ENCODE measurements around the gene CYB5A.
A peak's percentile ranks its signal among the peaks of the same experiment; 100 is the strongest.

Gene CYB5A

DNA sequence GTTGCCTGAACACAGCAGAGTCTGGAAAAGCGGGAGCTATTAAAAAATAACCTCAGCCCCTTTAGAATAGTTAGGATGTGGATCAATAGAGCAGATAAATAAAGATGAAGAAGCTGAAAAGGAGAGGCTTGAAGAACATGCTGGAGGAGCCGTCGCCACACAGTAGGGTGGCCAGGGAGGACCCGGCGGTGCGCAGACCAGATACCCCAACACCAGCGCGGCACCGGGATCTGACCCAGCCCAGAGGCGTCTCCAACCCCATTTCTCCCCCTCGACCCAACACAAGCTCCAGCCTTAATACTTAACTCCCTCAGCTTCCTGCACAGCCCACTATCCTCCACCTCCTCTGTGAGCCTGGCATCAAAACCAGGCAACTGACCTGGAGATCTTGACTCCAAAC, 16.0 kb downstream of the CYB5A start:
- no peak for DNase-seq

- DNase-seq, result no peak
Observed at GRCh38 chr18:74274700-74275099, 17.1 kb downstream of the CYB5A start.

GRCh38 chr18:74273394-74273793, 18.4 kb downstream of the CYB5A start:
- DNase-seq, result no peak

DNA sequence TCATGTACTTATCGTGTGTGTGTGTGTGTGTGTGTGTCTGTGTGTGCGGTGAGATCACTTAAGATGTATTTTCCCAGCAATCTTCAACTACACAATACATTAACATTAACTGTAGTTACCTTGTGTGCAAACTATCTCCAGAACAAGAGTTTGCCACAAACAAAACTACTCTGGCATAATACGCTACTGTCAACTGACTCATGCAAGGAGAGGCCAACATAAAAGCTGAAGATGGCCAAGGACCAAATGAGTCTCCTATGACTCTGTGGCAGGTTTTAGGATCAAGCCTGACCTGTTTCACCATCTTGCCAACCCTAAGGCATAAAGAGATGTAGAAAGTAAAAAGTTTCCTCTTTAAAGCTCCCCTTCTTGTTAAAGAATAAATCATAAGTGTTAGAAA, 20.1 kb downstream of the CYB5A start:
- DNase-seq, result no peak

DNA sequence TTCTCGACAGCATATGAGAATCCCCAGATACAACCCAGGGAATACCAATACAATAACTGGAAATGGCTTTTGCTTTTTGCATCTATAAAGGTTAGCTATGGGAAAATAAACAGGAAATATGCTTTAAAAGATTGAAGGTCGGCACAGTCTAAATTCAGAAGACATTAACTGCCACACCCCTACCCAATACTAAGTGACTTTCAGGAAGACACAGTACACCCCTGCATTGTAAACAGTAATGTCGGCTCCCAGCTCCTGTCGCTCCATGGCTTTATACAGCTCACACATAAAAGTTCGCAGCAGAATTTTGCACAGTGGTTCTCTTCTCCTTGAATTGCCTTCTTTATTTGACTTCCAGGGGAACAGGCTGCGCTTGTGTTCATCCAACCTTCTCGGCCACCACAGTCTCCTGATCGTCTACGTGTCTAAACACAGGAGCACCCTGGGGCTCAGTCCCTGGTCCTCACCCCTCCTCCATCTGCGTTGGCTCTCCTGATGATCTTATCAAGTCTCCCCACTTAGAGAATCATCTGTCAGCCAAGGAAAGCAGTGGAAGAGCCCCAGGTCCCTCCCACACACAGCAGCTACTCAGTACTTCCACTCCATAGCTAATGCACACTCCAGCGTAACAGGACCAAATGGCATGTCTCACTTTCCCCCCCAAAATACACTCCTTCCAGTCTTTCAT, 22.7 kb downstream of the CYB5A start:
- no peak for DNase-seq

GRCh38 chr18:74268175-74268574, 23.6 kb downstream of the CYB5A start:
- no peak for DNase-seq

DNA sequence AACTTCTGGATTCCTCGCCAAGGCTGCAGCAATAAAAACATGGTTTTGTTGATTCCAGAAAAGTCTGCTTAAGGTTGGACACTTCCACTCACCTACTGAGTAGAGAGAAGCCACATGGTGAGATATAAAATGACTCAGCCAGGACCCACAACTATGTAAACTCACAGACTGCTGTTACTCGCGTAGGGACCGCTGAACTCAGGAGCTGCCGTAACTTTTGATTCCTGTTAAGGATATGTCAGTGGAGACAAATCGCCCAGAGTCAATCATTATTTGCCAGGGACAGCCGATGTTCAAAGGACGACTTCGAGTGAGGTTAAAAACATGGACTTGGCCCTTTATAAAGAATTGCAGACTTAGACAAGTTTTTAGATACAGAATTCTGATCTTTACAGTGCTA, 25.6 kb downstream of the CYB5A start:
- no peak for DNase-seq

- no peak for DNase-seq
Observed at GRCh38 chr18:74265546-74266098, 26.1 kb downstream of the CYB5A start.

DNA sequence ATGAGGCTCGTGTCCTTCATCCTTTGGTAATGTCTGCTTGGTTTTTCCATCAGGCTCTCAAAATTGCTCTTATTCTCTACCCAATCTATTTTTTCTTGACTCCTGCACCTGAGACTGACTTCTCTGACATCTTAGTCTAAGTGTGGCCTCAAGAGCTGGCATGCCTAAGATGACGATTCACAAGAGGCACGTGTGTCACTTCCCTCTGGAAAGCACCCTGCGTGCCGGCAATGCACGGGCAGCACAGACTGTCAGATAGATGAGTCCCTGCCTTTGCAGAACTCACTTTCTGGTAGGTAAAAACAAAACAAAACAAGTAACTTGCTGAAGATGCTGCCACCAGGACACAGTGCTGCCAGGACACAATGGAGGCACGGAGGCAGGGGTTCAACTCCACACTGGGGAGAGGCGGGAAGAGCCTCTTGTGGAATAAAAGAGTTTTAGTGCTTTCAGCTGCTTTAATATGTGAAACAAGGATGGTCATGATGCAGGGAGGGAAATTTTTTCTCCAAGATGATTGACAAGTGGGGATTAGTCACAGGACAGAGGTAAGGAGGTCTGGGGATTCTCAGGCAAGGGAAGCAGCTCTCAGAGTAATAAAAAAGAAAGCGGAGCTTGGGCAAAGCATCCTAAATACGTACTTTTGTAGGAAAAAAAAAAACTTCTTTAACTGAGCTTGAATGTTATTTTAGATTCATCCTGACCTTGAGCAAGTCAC, 27.3 kb downstream of the CYB5A start:
- peak in 1 of 2 donors; percentile 15 for DNase-seq

- DNase-seq, result no peak
Observed at GRCh38 chr18:74261053-74261713, 30.6 kb downstream of the CYB5A start.

- DNase-seq, result no peak
Observed at GRCh38 chr18:74259347-74259746, 32.4 kb downstream of the CYB5A start.

DNA sequence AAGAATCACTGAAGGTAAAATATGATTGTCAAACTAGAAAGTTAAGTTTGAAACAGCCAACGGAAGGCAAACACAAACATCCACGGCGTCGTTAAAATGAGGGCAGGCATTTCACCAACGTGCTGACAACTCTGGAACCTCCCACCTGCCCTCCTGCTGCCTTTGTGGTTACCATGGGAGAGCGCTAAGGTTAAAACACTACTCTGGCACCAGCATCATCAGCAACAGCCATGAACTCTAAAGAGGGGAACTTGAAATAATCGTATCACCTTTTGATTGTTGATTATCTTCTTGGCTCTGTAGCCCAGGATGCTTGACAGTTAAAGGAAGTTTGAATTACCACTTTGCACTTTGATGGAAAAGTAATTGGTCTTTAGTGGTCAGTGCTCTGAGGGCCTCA, 34.7 kb downstream of the CYB5A start:
- no peak for DNase-seq

GRCh38 chr18:74256190-74256589, 35.6 kb downstream of the CYB5A start:
- no peak for DNase-seq

GRCh38 chr18:74255131-74255616, 36.6 kb downstream of the CYB5A start:
- DNase-seq, result no peak

- DNase-seq, result no peak
Observed at GRCh38 chr18:74252039-74252395, 39.7 kb downstream of the CYB5A start.

DNA sequence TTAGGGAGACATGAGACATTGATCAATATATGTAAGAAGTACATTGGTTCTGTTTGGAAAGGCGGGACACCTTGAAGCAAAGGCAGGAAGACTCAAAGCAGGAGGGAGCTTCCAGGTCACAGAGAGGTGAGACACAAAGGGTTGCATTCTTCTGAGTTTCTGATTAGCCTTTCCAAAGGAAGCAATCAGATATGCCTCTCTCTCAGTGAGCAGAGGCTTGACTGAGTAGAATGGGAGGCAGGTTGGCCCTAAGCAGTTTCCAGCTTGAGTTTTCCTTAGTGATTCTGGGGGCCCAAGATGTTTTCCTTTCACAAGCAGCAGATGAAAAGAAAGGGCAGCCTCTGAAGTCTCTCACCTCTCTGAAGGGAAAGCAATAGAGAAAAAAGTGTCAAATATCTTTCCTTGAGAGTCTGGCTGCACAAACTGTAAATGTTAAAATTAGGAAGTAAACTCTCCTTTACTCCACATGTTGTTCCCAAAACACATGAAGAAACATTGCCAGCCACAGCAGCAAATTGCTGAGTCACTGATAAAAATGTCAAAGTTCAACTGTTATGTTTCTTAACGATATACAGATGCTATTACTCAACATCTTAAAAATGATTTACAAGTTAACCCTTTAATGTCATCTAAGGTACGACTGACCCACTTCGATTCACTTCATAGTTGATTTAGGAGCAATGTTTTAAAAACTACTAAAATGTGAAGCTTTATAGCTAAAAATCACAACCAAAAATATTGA, 40.3 kb downstream of the CYB5A start:
- DNase-seq, result peak in 1 of 2 donors; percentile 5

DNA sequence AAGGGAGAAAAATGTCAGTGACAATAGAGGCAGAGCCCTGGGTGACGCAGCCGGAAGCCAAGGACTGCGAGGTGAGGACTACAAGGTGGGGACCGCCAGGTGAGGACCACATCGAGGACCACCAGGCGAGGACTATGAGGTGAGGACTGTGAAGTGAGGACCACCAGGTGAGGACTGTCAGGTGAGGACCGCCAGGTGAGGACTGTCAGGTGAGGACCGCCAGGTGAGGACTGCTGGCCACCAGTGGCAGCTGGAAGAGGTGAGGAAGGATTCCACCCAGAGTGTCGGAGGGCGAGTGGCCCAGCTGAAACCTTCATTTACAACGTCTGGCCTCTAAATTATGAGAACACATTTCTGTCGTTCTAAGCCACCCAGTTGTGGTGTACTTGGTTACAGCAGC, 41.6 kb downstream of the CYB5A start:
- no peak for DNase-seq

DNA sequence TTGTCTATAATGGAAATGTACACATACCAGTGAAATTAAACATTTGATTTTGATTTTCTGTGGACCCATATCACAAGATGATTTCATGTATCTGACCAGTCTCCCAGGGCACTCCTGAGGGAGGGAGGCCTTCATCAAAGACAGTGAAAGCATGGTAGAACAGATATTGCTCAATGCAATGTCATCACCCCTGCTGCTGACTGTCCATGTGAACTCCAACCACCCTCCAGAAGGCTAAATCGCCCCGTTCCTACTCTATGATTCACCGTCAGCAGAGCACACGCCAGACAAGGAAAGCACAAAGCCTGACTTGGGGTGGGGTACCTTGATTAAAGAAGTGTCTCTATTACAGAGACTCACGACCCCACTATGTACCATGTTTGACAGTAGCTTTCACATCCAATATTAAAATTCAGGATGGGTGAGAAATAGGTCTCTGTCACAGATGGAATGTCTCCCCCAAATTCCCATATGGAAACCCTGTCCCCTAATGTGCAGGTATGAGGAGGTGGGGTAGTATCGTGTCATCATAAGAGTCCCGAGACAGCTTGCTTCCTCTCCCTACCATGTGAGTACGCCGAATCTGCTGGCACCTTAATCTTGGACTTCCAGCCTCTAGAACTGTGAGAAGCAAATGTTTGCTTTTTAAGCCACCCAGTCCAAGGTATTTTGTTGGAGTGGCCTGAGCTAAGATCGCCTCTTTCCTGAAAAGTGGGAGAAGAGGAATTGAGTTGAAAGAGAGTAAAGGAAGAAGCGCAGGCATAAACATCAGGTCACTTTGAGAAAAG, 42.4 kb downstream of the CYB5A start:
- DNase-seq, result peak in 1 of 2 donors; percentile 55

- DNase-seq, result no peak
Observed at GRCh38 chr18:74248595-74248994, 43.2 kb downstream of the CYB5A start.

- DNase-seq, result no peak
Observed at GRCh38 chr18:74248189-74248588, 43.6 kb downstream of the CYB5A start.

DNA sequence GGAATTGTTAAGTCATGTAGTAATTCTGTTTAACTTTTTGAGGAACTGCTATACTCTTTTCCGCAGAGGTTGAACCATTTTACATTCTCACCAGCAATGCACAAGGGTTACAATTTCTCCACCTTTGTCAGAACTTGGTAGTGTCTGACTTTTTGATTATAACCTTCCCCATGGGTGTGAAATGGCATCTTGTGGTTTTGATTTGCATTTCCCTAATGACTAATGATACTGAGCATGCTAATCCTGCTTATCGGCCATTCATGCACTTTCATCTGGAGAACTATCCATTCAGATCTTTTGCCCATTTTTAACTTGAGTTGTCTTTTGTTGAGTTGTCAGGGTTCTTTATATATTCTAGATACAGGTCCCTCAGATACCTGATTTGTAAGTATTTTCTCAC, 47.2 kb downstream of the CYB5A start:
- no peak for DNase-seq

- DNase-seq, result no peak
Observed at GRCh38 chr18:74243127-74243526, 48.6 kb downstream of the CYB5A start.
